ENCODE data around the gene TBC1D1.

- TF ChIP-seq CTCF (IDR thresholded peaks at IDR 0.05; ENCODE audit: insufficient read depth, low read depth, low read length) (no peak), EZH2 (IDR thresholded peaks at IDR 0.05; ENCODE audit: insufficient read depth, low read length) (no peak)
Measured at GRCh38 chr4:38145741-38146140, 254.9 kb downstream of the TBC1D1 start.

Measured in astrocyte (in vitro differentiated cells and primary cell).